ENCODE measurements around the gene SIX2.

Gene SIX2

GRCh38 chr2:44996356-44996755 is 12.9 kb downstream of the SIX2 start:
- no peak for DNase-seq (ENCODE audit: low read depth)
- no peak for TF ChIP-seq CTCF (IDR thresholded peaks at IDR 0.05; ENCODE audit: insufficient read depth, low read depth, low read length, missing control alignments)
- H3K4me3 ChIP-seq (ENCODE audit: low read depth, low read length) = no peak overlapping the region

- no peak for DNase-seq (ENCODE audit: low read depth)
- TF ChIP-seq CTCF (IDR thresholded peaks at IDR 0.05; ENCODE audit: insufficient read depth, low read depth, low read length, missing control alignments) = no peak
- H3K4me3 ChIP-seq (ENCODE audit: low read depth, low read length) = no peak overlapping the region
These were observed 14.9 kb downstream of the SIX2 start for GRCh38 chr2:44994377-44994776.

GRCh38 chr2:44989176-44989575 is 20.1 kb downstream of the SIX2 start:
- TF ChIP-seq CTCF (IDR thresholded peaks at IDR 0.05; ENCODE audit: insufficient read depth, low read depth, low read length, missing control alignments) = no peak
- no peak for DNase-seq (ENCODE audit: low read depth)
- H3K4me3 ChIP-seq (ENCODE audit: low read depth, low read length) = no peak overlapping the region

- TF ChIP-seq CTCF (IDR thresholded peaks at IDR 0.05; ENCODE audit: insufficient read depth, low read depth, low read length, missing control alignments) = no peak
- H3K4me3 ChIP-seq (ENCODE audit: low read depth, low read length) = no peak overlapping the region
- DNase-seq (ENCODE audit: low read depth) = no peak
These were observed 25.2 kb downstream of the SIX2 start for GRCh38 chr2:44983836-44984604.

GRCh38 chr2:44981714-44982108 is 27.5 kb downstream of the SIX2 start:
- no peak overlapping the region for H3K4me3 ChIP-seq (ENCODE audit: low read depth, low read length)
- DNase-seq (ENCODE audit: low read depth) = peak; percentile 78
- TF ChIP-seq CTCF (IDR thresholded peaks at IDR 0.05; ENCODE audit: insufficient read depth, low read depth, low read length, missing control alignments) = peak; percentile 82

- H3K4me3 ChIP-seq (ENCODE audit: low read depth, low read length) = no peak overlapping the region
- TF ChIP-seq CTCF (IDR thresholded peaks at IDR 0.05; ENCODE audit: insufficient read depth, low read depth, low read length, missing control alignments) = no peak
- no peak for DNase-seq (ENCODE audit: low read depth)
These were observed 28.2 kb downstream of the SIX2 start for GRCh38 chr2:44980751-44981713.

Measured in GM12865 (cell line).